ENCODE data around the gene CLECL1.

Gene CLECL1

GRCh38 chr12:9732921-9733461 is at the start of gene CLECL1:
Gene CLECL1, minus strand, starts transcription at chr12:9733097.
- no peaks in the 10 kb centered on the region for H3K9me3 Mint-ChIP-seq
- peak within 1 kb of the TSS; percentile 77 for H3K4me3 Mint-ChIP-seq
- peaks cover 3% of the 10 kb centered on the region for H3K36me3 Mint-ChIP-seq (ENCODE audit: low read depth)
- DNase-seq = no peak
- peak within 1 kb of the TSS; percentile 91 for H3K27ac Mint-ChIP-seq
- peaks cover 71% of the 10 kb centered on the region for H3K4me1 Mint-ChIP-seq (ENCODE audit: low read depth)
- no peaks in the 10 kb centered on the region for H3K27me3 Mint-ChIP-seq

GRCh38 chr12:9781360-9781759 is 48.5 kb upstream of the CLECL1 start:
- no peaks in the 10 kb centered on the region for H3K27me3 Mint-ChIP-seq
- H3K4me3 Mint-ChIP-seq = no peak overlapping the region
- no peaks in the 10 kb centered on the region for H3K36me3 Mint-ChIP-seq (ENCODE audit: low read depth)
- H3K9me3 Mint-ChIP-seq = peaks cover 3% of the 10 kb centered on the region
- H3K27ac Mint-ChIP-seq = peak overlapping the region; percentile 9
- peaks cover 69% of the 10 kb centered on the region for H3K4me1 Mint-ChIP-seq (ENCODE audit: low read depth)
- no peak for DNase-seq

- Mint-ChIP-seq H3K36me3 (ENCODE audit: low read depth) (no peaks in the 10 kb centered on the region), H3K4me1 (ENCODE audit: low read depth) (peaks cover 82% of the 10 kb centered on the region), H3K9me3 (peaks cover 3% of the 10 kb centered on the region), H3K4me3 (no peak overlapping the region), H3K27ac (no peak overlapping the region), H3K27me3 (no peaks in the 10 kb centered on the region)
- DNase-seq = no peak
Measured at GRCh38 chr12:9779209-9779608, 46.3 kb upstream of the CLECL1 start.

- Mint-ChIP-seq H3K36me3 (ENCODE audit: low read depth) (no peaks in the 10 kb centered on the region), H3K4me3 (no peak overlapping the region), H3K27me3 (no peaks in the 10 kb centered on the region), H3K9me3 (peaks cover 4% of the 10 kb centered on the region), H3K27ac (peak overlapping the region; percentile 67), H3K4me1 (ENCODE audit: low read depth) (peaks cover 94% of the 10 kb centered on the region)
- DNase-seq = no peak
Measured at GRCh38 chr12:9776781-9777180, 43.9 kb upstream of the CLECL1 start.

GRCh38 chr12:9773216-9773877 is 40.5 kb upstream of the CLECL1 start:
- Mint-ChIP-seq H3K27me3 (no peaks in the 10 kb centered on the region), H3K4me1 (ENCODE audit: low read depth) (peaks cover 87% of the 10 kb centered on the region), H3K4me3 (peak overlapping the region; percentile 59), H3K9me3 (peaks cover 4% of the 10 kb centered on the region), H3K36me3 (ENCODE audit: low read depth) (no peaks in the 10 kb centered on the region), H3K27ac (peak overlapping the region; percentile 42)
- no peak for DNase-seq

GRCh38 chr12:9763025-9763424 is 30.1 kb upstream of the CLECL1 start:
- Mint-ChIP-seq H3K4me3 (no peak overlapping the region), H3K36me3 (ENCODE audit: low read depth) (peaks cover 31% of the 10 kb centered on the region), H3K9me3 (peaks cover 7% of the 10 kb centered on the region), H3K4me1 (ENCODE audit: low read depth) (peaks cover 58% of the 10 kb centered on the region), H3K27ac (peak overlapping the region; percentile 100), H3K27me3 (no peaks in the 10 kb centered on the region)
- no peak for DNase-seq

- H3K9me3 Mint-ChIP-seq = peaks cover 7% of the 10 kb centered on the region
- H3K27me3 Mint-ChIP-seq = no peaks in the 10 kb centered on the region
- peaks cover 56% of the 10 kb centered on the region for H3K4me1 Mint-ChIP-seq (ENCODE audit: low read depth)
- H3K27ac Mint-ChIP-seq = peak overlapping the region; percentile 99
- peak overlapping the region; percentile 98 for H3K4me3 Mint-ChIP-seq
- no peak for DNase-seq
- peaks cover 38% of the 10 kb centered on the region for H3K36me3 Mint-ChIP-seq (ENCODE audit: low read depth)
Measured at GRCh38 chr12:9762369-9762768, 29.5 kb upstream of the CLECL1 start.

GRCh38 chr12:9761419-9761781 is 28.5 kb upstream of the CLECL1 start:
- Mint-ChIP-seq H3K36me3 (ENCODE audit: low read depth) (peaks cover 48% of the 10 kb centered on the region), H3K27me3 (no peaks in the 10 kb centered on the region), H3K4me3 (peak overlapping the region; percentile 98), H3K27ac (peak overlapping the region; percentile 99), H3K4me1 (ENCODE audit: low read depth) (peaks cover 53% of the 10 kb centered on the region), H3K9me3 (peaks cover 7% of the 10 kb centered on the region)
- DNase-seq = no peak

- peak; percentile 75 for DNase-seq
Measured at GRCh38 chr12:9760699-9761418, 28.0 kb upstream of the CLECL1 start, which contains the start of gene CD69. Gene CD69, minus strand, starts transcription at chr12:9760901. Its CDS starts 81 bp downstream, at chr12:9760820.

GRCh38 chr12:9760120-9760519 is 27.2 kb upstream of the CLECL1 start:
- peak overlapping the region; percentile 98 for H3K4me3 Mint-ChIP-seq
- no peak for DNase-seq
- no peaks in the 10 kb centered on the region for H3K27me3 Mint-ChIP-seq
- peaks cover 52% of the 10 kb centered on the region for H3K4me1 Mint-ChIP-seq (ENCODE audit: low read depth)
- peaks cover 7% of the 10 kb centered on the region for H3K9me3 Mint-ChIP-seq
- peak overlapping the region; percentile 99 for H3K27ac Mint-ChIP-seq
- H3K36me3 Mint-ChIP-seq (ENCODE audit: low read depth) = peaks cover 60% of the 10 kb centered on the region

More at GRCh38 chr12:9760699-9761418, 28.0 kb upstream of the CLECL1 start, which contains the start of gene CD69:
- H3K9me3 Mint-ChIP-seq = peaks cover 7% of the 10 kb centered on the region
- H3K27ac Mint-ChIP-seq = peak within 1 kb of the TSS; percentile 99
- H3K4me1 Mint-ChIP-seq (ENCODE audit: low read depth) = peaks cover 54% of the 10 kb centered on the region
- H3K36me3 Mint-ChIP-seq (ENCODE audit: low read depth) = peaks cover 52% of the 10 kb centered on the region
- H3K27me3 Mint-ChIP-seq = no peaks in the 10 kb centered on the region
- H3K4me3 Mint-ChIP-seq = peak within 1 kb of the TSS; percentile 98

- no peak for DNase-seq
- peak overlapping the region; percentile 98 for H3K4me3 Mint-ChIP-seq
- H3K9me3 Mint-ChIP-seq = peaks cover 7% of the 10 kb centered on the region
- peak overlapping the region; percentile 99 for H3K27ac Mint-ChIP-seq
- peaks cover 64% of the 10 kb centered on the region for H3K36me3 Mint-ChIP-seq (ENCODE audit: low read depth)
- H3K4me1 Mint-ChIP-seq (ENCODE audit: low read depth) = peaks cover 50% of the 10 kb centered on the region
- H3K27me3 Mint-ChIP-seq = no peaks in the 10 kb centered on the region
Measured at GRCh38 chr12:9759694-9760093, 26.8 kb upstream of the CLECL1 start.

- peak overlapping the region; percentile 99 for H3K27ac Mint-ChIP-seq
- H3K36me3 Mint-ChIP-seq (ENCODE audit: low read depth) = peaks cover 80% of the 10 kb centered on the region
- H3K4me1 Mint-ChIP-seq (ENCODE audit: low read depth) = peaks cover 52% of the 10 kb centered on the region
- peaks cover 7% of the 10 kb centered on the region for H3K9me3 Mint-ChIP-seq
- H3K27me3 Mint-ChIP-seq = no peaks in the 10 kb centered on the region
- peak overlapping the region; percentile 98 for H3K4me3 Mint-ChIP-seq
- DNase-seq = no peak
Measured at GRCh38 chr12:9758119-9758518, 25.2 kb upstream of the CLECL1 start.

- Mint-ChIP-seq H3K27ac (peak overlapping the region; percentile 99), H3K27me3 (no peaks in the 10 kb centered on the region), H3K9me3 (peaks cover 5% of the 10 kb centered on the region), H3K4me3 (peak overlapping the region; percentile 98), H3K4me1 (ENCODE audit: low read depth) (peaks cover 54% of the 10 kb centered on the region), H3K36me3 (ENCODE audit: low read depth) (peaks cover 86% of the 10 kb centered on the region)
- DNase-seq = no peak
Measured at GRCh38 chr12:9757433-9758025, 24.6 kb upstream of the CLECL1 start.

GRCh38 chr12:9756706-9757105 is 23.8 kb upstream of the CLECL1 start:
- Mint-ChIP-seq H3K27me3 (no peaks in the 10 kb centered on the region), H3K36me3 (ENCODE audit: low read depth) (peaks cover 90% of the 10 kb centered on the region), H3K4me1 (ENCODE audit: low read depth) (peaks cover 49% of the 10 kb centered on the region), H3K27ac (peak overlapping the region; percentile 99), H3K9me3 (no peaks in the 10 kb centered on the region), H3K4me3 (peak overlapping the region; percentile 98)
- peak; percentile 51 for DNase-seq

Measured in activated T-cell treated with anti-CD3 and anti-CD28 coated beads, Interleukin-2, amount 50 U/mL, for 24 hours (primary cell).